ENCODE data around the gene ITIH4.

The ITIH4 gene

DNA sequence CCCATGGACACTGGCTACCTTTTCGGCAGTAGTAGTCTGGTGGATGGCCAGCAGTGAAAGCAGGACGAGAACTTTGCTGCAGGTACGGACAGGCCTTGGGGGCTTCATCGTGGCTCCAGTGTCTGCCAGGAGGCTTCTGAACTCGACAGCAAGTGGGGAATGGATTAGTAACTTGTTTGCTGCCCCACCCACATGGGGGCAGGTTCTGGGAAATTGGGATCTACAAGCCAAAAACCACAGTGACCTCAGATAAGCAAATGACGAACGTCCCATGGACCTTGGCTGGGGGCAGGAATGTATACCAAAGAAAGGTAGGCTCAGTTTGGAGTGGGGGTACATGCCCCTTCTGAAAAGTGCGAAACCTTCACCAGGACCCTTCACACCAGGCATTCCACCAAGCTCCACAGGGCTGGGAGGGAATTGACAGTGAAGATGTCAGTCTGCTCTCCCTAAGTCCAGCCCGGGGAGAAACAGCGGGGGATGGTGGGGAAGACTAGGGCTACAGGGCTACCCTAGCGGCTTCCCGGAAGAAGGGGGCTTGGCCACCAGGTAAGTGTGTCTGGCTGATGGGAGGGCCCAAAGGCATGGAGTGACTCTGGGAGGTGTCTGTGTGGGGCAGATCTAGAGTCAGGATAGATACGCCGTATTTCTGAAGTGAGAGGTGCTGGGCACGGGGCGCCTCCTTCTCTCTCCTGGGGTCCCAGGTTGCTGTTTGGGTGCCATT, at the start of gene ITIH4:
ITIH4 (minus strand) TSS at position 138 of the 724 bp plus-strand sequence; CDS start at position 108, 30 bp downstream.
- no peak for DNase-seq

DNA sequence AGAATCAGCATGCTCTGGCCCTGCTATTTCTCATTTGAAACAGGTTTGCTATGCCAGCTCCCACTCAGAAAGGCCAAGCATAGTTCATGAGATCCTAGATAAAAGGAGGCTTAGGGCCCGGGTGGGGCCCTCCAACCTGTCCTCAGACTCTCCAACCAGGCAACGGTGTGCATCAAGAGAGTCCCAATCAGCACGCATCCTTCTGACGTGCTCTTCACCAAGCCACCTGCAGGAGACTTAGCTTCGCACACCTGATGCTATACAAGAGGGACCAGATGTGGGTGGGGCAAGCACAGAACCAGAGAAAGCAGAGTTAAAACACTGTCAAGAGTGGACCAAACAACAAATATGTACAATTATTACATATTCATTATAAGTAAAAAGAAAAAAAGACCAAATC, 49.6 kb upstream of the ITIH4 start:
- no peak for DNase-seq

DNA sequence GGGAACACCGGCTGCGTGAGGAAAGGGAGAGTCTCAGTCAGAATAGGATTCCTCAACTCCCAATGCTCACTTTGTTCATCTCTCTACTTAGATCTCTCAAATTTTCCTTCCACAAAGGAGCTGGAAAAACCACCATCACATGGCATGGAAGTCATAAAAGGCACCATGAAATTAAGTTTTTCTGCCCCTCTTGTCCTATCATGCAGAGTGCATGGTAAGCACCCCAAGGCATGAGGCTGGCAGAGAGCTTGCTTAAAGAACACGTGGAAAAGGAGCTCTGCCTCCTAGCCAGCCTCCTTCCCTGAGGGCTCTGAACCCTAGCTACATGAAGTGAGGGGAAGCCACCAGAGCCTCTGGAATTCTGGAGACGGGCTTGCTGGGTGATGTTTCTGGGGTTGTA, 49.1 kb upstream of the ITIH4 start:
- no peak for DNase-seq

- no peak for DNase-seq
Measured at GRCh38 chr3:52879090-52879489, 48.6 kb upstream of the ITIH4 start.

DNA sequence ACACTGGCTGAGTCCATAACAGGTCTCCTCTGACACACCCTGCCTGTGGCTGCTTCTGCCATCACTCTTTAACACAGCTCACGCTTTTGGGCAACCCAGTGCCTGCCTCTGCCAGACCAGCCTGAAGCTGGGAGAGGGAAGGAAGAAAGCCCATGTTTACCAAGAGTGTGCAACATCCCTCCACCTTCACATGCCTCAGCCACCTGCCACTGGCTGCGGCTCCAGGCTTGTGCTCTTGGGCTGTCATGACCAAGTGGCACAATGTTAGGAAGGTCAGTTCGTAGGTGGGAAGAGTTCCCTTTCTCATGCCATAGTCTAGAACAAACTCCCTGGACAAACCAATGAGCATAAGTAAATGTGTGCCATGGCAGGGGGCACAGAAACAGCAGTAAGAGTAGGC, 46.6 kb upstream of the ITIH4 start:
- no peak for DNase-seq

DNA sequence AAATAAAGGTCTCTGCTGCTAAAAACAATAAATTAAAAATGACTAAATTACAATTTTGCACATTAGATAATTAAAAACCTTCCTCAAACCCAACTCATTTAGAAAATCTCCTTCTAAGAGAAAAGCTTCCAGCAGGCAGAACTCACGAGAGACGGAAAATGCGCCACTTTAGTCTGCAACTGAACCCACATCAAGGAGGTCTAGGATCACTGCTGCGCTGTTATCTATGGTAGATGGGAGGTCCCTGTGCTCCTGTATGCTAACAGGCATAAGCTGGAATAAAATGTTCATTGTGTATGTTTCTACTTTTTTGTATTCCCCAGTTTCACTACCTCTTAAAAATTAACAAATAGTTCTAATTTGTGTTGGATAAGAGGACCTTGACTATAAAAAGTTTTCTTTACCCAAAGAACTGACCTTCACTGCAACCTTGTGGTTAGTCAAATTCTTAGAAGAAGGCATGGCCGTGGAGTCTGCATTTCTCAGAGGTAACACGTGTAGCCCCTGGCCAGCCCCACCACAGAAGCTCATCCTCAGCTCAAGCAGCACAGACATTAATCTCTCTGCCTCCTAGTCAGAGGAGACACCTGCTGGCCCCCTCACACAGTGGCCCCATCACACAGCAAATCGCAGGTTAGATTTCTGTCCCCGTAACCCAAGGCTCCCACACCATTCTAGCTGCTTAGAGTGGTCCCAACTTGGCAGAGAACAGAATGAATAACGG, 44.6 kb upstream of the ITIH4 start:
- DNase-seq = no peak

GRCh38 chr3:52874160-52874701, 43.8 kb upstream of the ITIH4 start:
- no peak for DNase-seq

DNA sequence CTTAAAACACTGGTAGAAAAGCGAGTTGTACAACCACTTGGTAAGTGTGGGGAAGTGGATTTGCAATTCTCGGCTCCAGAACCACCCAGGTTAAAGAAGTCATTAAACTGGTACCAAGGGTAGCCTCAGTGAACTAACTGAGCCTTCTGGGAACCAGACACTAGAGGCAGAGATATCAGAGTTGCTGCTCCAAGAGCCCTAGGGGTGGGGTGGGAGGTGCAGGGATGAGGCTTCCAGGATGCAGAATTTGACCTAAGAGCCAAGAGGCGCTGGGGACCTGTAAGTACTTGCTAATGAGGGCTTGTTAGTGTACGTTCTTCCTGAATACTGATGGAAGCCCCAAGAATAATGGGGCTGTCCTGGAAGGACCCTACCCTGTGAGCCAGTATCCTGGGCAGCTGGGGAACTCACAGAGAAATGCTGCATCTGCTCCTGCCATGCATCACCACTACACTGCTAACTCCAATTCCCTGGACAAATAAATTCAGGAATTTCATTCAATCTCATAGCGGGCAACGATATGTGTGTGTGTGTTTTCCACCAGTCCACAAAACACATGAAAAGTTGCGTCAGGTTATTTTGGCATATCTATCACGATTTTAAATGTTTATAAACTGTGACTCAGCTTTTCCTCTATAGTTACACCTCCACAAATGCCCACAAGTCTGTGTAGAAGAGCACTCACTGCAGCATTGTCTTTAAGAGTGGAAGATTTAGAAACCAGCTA, 43.1 kb upstream of the ITIH4 start:
- no peak for DNase-seq

GRCh38 chr3:52872245-52872644, 41.8 kb upstream of the ITIH4 start:
- DNase-seq = no peak

- DNase-seq = no peak
Measured at GRCh38 chr3:52871761-52872160, 41.3 kb upstream of the ITIH4 start.

- no peak for DNase-seq
Measured at GRCh38 chr3:52870471-52870870, 40.0 kb upstream of the ITIH4 start.

DNA sequence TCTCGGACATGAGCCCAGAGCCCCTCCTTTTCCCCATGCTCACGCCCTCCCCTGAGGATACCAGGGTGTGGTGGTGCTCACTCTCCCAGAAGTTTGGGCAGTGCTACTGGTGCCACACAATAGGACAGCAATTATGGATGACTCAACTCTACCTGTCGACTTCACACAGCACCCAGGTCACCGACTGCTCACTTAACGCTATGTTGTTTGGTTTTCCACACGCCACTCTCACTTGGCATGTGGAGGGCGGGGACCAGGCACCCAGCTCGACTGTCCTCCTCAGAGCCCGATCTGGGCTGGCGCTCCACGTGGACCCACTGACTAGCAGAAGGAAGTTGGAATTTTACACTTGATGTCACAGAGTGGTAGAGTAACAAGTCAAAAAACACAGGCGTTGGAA, 36.0 kb upstream of the ITIH4 start:
- no peak for DNase-seq

DNA sequence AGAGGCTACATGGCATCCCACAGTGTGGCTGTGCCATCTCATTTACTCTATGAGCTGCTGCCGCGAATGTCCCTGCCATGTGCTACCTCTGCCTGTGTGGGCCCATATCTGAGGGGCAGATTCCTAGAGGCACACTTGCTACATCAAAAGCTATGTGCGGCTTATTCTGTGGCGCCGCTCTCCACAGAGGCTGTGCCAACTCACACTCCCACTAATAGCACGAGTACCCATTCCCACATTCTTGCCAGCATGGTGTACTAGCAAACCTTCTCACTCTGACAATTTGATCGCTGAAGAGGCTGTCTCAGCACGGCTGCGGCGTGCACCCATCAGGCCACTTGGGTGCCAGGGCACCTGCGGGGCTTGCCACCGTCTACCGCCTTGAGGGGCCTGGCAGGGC, 35.5 kb upstream of the ITIH4 start:
- no peak for DNase-seq

- DNase-seq = no peak
Measured at GRCh38 chr3:52860424-52860768, 29.9 kb upstream of the ITIH4 start.

DNA sequence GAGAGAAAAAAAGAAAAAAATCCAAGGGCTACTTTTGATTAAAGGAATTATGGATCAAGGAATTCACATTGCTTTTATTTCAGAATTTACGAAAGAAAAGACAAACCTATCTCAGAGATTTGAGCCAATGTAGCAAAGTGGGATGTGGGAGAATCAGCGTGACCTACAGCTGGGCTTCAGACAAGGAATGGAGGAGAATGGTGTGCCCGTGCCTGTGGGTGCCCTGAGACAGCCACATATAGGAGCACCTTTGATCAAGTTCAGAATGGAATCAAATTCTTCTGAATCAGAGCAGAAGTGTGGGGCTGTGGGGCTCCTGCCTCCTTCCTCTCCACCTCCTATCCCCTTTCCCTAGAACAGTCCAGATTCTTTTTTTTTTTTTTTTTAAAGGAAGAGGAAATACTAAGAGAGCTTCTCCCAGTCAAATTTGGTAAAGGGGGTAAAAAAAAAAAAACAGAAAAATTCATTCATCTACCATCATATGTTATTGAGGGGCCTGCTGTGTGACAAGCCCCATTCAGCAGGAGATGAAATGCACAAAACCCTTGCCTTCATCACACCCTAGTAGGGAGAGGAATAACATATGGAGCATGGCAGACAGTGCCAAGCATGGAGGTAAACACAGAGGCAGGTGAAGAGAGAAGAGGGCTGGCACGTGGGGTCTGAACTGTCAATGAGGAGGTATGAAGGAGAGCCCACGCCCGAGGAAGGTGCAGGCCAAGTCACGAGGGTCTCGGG, 29.4 kb upstream of the ITIH4 start:
- DNase-seq = no peak

DNA sequence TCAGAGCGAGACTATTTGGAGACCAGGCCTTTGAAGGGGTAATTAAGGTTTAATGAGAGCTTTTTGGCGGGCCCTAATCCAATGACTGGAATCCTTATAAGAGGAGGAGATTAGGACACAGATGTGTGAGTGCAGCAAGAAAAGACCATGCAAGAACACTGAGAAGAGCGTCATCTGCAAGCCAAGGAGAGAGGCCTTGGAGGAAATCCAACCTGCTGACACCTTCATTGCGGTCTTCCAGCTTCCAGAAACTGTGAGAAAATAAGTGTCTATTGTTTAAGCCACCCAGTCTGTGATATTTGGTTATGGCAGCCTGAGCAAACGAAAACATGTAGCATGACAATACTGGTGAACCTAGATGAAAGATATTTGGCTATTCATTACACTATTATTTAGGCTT, 27.4 kb upstream of the ITIH4 start:
- no peak for DNase-seq

- no peak for DNase-seq
Measured at GRCh38 chr3:52857133-52857532, 26.7 kb upstream of the ITIH4 start.

DNA sequence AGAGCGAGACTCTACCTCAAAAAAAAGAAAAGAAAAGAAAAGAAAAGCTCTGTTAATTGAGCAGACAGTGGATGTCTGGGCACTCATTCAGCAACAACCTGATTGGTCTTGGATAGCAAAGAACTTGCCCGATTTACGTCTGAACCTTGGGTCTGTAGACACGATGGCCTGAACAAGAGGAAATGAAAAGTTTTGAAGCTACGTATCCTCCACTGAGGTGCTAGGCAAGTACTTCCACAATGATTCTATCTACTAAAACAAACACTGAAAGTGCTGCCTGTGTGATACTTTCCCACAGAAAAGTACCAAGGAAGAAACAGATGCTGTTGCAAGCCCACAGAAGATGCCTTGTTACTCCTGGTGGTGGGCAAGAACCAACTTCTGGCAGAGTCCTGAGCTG, 26.2 kb upstream of the ITIH4 start:
- no peak for DNase-seq

- DNase-seq = no peak
Measured at GRCh38 chr3:52854013-52854412, 23.5 kb upstream of the ITIH4 start.

- no peak for DNase-seq
Measured at GRCh38 chr3:52852419-52852818, 21.9 kb upstream of the ITIH4 start.

GRCh38 chr3:52851348-52851747, 20.9 kb upstream of the ITIH4 start:
- peak; percentile 38 for DNase-seq

GRCh38 chr3:52849656-52850055, 19.2 kb upstream of the ITIH4 start:
- no peak for DNase-seq

DNA sequence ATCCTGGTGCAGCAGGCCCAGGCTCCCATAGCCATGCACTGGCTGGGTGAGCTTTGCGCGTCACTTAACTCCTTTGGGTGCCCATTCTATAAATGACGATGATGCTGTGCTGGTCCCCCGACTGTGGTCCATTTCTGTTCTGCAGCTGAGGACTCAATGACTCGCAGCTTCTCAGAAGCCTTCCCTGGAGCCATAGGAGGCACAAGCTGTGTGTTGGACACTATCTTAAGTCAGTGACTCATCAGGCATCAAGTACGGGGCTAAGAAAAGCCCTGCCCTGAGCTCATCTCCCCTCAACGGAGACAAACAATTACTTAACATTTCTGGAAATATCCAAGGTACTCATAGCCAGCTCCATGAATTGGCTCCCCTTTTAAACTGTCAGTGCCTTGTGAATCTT, 18.1 kb upstream of the ITIH4 start:
- DNase-seq = no peak
